Measurements from ENCODE around the gene FGD5.

DNA sequence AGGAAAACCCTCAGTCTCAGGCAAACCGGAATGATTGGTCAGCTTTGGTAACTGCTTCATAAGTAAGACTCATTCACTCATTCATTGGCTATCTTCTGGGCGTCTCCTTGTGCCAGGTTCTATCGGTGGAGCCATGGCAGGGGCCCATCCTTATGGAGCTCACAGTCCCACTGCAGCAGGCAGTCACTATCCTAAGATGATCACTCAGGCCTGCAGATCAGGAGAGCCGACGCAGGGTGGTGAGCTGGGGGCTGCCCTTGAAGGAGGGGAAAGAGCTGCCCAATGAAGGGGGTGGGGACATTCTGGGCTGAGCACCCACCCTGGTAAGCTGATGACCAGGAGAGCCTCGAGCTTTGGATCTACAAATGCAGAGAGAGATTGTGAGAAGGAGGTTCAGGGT is 20.5 kb upstream of the FGD5 start:
- TF ChIP-seq TAF1 (IDR thresholded peaks at IDR 0.05; ENCODE audit: borderline replicate concordance, low read depth, low read length) (no peak), POLR2AphosphoS5 (IDR thresholded peaks at IDR 0.05; ENCODE audit: low read depth, low read length) (no peak)

Data from GM12892 (cell line).